IPS-NIHi11 (cell line): Measurements from ENCODE around the gene WEE2.
"Not testable (repeated sequence)": the region's sequence is repeated elsewhere in the genome, so short reads cannot be mapped to it uniquely, and the experiment has no call there.

ENCODE experiments used
- DNase-seq: peaks from one replicate; pipeline ENCODE4 v3.0.0; 2012; ENCODE audit warnings: mixed read lengths, low spot score

WEE2 gene

DNA sequence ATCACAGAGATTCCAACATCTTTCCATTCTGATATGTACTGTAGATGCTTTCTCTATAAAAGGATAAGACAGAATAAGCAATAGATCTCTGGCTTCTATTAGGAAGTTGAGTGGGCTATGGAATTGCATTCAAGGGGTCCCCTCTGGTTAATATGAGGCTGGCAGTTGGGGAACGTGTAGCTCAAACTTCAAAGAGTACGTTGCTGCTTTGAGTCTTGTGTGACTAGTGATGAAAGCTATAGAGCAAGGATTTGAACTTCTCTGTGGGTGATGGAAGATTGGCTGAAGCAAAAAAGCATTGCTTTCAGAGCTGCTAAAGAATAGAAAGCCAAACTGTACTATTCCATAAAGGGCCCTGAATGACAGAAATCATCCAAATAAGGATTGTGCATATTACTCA is 6.4 kb downstream of the WEE2 start:
- no peak for DNase-seq

DNA sequence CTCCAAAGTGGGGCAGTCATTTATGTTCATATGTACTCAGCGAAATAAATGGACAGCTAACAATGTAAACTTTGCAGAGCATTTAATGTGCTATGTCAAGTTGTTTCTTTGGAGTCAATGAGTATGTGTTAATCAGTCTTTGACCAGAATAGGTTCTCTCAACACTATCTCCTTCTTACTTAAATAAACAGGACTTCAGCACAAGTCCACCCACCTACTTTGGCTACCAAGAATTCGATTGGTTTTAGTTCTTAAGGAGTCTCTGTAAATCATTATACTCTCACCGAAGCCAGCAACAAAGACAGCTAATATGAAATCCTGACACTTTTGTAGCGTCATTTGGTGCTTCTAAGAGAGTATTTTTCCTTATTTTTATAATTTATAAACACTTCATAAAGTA is 6.9 kb downstream of the WEE2 start:
- no peak for DNase-seq

DNA sequence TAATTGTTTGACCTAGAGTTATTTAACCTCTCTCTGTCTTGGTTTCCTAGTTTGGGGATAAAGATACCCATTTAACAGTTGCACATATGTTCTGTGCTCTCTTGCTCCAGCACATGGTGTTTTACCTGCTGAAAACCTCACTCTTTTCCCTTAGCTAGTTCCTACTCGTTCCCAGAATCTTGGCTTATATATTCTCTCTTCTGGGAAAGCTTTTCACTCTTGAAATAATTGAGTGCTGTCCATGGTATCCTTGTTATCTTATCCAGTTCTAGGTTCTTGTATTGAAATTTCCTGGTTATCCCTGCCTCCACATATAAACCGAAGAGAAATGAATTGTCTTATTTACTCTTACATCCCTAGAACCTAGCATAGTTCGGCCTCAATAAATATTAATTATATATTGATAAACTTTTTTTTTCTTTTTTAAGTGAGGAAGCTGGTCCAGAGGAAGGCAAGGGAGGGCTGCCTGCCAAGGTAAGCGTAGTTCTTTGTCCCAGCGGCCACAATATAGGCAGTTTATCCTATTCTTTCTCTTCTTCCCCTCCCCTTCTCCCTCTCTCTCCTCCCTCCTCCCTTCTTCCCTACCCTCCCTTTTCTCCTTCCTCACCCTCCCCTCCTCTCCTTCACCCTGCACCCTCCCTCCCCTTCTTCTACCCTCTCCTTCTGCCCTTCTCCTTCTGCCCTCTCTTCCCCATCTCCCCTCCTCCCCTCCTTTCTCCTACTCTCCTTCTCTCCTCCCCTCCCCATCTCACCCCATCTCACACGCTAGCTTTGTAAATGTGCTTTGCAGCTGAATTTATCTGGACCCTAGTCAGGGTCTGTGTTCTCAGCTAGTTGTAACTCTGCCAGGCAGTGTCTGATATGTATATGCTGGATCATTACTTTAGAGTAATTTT is 7.9 kb downstream of the WEE2 start:
- no peak for DNase-seq

DNA sequence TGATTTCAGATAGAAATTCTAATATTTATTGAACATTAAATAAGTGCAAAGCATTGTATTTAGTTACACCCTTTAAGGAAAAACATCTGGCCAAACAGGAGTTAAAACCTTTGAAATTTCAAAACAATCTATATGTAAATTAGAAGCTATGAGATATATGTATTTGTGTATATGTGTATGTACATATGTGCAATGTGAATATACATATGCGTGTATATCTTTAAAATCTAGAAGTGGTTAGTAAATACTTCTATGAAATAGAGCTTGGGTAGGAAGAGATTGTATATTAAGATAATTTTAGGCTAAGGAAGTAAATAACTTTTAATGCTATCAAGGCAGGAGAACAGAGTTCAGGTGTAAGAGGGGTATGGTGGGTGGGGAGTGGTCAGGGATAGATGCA is 9.3 kb downstream of the WEE2 start:
- DNase-seq: no peak

DNA sequence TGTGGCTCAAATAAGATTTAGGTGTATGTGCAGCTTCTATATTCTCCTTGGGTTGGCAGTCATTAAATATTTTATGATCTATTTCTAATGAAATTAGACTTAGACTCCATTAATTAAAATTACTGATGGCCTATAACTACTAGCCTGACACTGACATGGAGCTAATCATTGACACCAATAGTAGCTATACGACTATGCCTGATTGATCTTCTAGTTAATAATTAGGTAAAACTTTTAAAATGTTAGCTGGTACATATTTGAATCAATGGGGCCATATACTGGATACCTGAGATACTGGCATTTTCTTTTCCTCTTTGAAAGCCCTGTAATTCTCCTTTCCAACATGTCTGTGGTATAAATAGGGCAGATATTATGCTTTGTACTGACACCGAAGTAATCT is 14.4 kb downstream of the WEE2 start:
- DNase-seq: no peak

DNA sequence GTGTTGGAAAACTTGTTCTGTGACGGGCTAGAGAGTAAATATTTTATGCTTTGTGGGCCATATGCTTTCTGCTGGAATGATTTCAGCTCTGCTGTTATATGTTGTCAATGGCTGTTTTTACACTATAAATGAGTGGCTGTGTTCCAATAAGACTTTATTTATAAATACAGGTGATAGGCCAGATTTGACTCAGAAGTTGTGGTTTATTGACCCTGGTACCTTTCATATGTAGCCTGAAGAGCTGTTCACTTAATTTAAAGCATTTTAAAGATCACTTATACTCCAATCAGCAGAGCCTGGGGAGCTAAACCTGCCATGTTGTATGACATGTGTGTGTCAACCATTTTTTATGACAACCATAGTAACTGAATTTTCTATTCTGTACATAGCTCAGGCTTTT is 20.9 kb downstream of the WEE2 start:
- no peak for DNase-seq

DNA sequence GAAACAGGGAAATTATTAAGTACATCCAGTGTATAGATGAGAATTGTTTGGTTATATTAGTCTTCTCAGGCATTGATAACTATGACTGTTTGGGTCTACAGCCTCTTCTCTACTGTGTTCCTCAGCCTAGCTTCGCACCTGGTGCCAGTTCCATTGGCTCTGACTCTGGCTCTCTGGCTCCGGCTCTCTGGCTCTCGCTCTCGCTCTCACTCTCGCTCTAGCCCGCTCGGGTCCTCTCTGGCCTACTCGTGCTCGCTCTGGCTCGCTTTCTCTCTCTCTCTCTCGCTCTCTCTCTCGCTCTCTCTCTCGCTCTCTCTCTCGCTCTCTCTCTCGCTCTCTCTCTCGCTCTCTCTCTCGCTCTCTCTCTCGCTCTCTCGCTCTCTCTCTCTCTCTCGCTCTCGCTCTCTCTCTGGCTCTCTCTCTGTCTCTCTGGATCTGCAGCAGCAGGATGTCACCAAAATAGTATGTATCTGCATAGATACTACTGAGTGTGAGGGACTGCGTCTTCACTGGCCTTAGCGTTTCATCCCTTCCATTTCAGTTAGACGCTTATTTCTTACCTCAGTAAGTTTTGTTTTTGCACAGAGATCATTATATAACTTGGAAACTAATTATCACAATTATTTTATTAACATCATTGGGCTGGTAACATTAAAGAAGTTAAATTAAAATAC is 23.5 kb downstream of the WEE2 start:
- no peak for DNase-seq

DNA sequence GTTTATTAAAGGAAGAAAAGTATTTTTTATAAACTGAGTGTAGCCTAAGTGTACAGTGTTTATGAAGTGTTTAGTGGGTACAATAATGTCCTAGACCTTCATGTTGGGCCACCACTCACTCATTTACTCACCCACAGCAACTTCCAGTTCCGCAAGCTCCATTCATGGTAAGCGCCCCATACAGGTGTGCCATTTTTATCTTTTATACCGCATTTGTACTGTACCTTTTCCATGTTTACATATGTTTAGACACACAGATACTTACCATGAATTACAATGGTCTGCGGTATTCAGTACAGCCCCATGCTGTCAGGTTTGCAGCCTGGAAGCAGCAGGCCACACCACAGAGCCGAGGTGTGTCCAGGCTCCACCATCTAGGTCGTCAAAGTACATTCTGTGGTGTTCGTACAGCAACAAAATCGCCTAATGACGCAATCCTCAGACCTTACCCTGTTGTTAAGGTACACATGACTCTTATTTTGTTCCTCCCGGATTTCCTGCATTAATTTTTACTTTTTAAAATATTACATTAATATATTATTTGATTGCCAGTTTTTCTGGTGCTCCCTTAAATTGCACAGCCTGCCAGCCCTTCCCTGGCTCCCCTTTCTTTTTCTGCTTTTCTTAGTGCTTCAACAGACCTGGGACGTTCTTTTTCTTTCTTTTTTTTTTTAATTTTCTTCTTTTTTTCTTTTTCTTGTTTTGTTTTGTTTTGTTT is 29.1 kb downstream of the WEE2 start:
- DNase-seq: no peak

DNA sequence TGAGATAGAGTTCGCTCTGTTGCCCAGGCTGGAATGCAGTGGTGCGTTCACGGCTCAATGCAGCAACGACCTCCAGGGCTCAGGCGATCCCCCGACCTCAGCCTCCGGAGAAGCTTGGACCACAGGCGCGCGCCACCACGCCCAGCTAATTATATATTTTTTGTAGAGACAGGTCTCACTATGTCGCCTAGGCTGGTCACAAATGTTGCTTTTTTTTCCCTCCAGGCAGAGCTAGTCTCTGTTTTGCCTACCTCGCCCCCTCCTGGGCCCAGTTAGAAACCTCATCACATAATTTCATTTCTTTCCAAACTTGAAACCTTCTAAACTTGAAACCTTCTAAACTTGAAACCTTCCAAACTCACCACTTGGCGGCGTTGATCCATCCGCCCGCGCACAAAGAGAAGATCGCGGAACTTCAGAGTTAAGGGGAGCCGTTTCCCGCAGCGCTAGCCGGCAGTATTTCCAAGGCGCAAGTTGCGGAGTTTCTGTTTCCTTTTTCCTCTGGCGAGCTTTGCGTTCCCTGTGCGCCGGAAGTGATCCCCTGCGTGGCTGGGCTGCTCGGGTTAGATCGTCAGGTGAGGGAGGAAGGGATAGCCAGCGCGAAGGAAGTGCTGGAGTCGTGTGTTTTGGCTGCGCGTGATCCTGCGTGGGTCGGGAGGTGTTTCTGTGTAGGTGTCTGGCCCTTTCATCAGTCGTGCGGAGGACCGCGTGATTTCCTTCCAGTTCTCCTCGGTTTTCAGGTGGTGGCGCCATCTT is 29.9 kb downstream of the WEE2 start, which contains the start of gene SSBP1:
SSBP1 (plus strand) TSS at position 523 of the 756 bp plus-strand sequence. CDS start 809 bp downstream, outside the sequence.
- DNase-seq: peak; percentile 91

DNA sequence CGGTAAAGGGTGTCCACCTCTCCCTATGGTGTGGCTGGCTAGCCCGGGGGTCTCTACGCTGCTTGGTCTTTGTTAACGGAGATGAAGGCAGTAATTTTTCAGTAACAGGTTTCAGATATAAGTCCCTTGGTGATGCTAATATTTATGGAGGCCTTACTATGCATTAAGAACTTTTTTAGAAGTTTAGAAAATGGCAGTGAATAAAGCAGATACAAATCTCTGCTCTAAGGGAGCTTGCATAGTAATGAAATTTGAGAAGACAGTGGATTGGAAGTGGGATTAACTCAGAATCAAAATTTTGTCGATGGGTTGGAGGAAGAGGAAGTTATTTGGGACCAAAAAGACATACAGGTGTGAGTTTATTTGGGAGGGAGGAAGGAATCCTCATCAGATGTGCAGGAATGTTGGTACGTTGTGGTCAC is 30.4 kb downstream of the WEE2 start:
- DNase-seq: no peak

DNA sequence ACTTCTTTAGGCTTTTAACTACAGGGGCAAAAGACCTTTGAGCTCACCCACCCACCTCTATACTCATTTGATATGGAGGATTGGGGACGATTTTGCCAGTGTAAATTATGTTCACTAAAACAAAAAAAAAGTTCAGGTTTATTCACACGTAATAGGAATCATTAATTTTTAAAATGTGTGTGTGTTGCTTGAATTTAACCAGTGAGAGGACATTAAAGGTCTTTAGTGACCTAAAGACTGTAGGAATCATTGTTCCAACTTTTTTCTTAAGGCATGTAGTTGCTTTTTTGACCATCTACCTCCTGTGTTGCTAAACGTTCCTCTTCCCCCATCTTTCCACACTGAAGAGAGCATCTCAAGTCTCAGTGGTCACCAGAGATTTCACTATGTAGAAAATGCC is 31.1 kb downstream of the WEE2 start:
- DNase-seq: no peak

DNA sequence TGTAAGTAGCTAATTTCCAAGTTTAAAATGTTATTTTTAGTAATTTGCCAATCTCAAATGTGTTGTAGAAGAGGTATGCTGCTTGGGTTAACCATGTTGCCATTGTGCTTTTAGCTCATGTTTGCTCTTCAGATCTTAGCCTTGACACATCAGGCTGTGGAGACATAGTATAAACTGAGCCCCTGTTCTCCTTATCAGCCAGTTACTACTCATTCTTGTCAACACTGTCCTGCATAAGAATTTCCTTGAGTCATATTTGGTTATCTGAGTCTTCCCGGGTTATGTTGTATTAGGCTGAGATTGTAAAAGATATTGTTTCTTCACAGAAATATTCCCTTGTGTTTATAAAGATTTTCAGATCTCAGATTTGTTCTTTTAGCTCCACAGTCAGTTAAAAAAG is 34.1 kb downstream of the WEE2 start:
- no peak for DNase-seq

DNA sequence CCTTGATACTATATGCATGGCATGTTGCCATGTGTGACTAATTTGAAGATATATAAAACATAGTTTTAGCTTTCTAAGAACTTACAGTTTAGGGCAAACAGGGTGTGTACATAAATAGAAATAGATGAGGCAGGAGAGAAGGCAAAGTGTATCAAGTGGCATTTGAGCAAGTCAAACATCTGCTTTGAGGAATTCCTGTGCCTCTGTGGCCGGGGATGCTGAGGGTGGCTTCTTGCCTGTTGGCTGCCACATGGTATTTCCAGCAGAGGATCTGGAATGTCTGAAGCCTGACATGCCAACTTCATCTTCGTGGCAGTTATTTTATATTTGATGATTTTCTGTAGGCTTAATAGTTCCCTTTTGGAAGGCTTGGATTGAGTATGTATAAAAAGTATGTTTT is 36.0 kb downstream of the WEE2 start:
- no peak for DNase-seq

DNA sequence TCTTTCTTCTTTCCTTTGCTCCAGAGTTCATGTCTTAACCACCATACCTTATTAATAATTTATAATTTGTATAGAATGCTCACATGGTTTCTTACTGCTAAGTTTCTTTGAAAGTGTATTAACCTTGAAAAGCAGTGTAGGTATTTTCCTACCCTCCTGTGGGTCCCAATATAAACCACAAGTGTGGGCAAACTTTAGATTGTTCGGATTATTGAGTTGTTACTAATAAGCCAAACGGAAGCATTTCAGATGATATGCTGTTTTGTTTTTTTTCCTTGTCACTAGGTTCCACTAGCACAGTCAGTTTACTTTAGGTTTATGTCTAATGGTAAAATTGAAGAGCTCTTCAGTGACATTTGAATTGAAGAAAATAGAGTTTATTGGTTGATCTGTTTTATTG is 40.2 kb downstream of the WEE2 start:
- no peak for DNase-seq

DNA sequence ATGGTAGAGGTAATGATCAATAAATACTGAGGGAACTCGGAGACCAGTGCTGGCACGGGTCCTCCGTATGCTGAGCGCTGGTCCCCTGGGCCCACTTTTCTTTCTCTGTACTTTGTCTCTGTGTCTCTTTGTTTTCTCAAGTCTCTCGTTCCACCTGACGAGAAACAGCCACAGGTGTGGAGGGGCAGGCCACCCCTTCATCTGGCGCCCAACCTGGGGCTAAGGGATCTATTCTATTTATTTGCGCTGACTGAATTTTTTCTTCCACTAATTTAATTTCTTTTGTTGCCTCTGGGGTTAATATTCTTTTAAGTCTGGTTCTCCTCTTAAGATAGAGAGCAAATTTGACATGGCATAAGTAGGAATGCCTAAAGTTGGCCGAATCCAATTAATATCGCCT is 43.8 kb downstream of the WEE2 start:
- DNase-seq: not testable (repeated sequence)

DNA sequence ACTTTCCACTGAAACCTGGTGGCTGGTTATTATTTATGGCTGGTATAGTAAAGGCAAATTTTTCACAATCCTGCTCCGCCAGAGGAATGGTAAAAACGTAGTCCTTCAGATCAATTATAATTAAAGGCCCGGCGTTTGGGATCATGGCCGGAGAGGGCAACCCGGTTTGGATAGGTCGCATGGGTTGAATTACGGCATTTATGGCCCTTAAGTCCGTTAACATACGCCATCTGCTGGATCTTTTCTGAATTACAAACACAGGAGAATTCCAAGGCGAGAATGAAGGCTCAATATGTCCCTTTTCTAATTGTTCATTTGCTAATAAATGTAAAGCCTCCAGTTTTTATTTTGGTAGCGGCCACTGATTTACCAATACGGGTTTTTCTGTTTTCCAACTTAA is 44.5 kb downstream of the WEE2 start:
- peak; percentile 22 for DNase-seq

DNA sequence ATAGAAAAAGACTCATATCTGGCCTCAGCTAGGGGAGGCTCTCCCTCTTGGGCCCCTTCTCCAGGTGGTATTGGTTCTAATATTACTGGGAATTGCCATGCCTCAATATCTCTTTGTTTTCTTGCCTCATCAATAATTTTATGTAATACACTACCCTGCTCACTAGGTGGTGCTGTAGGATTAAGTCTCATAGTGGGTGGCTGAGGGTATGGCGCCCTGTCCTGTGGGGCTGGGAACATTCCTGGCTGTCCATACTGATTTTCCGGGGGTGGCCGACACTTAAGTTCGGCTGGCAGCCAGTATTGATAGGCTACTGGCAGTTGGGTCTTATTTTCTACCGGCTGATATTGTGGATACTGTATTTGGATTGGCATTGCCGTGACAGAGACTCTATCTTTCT is 46.8 kb downstream of the WEE2 start:
- DNase-seq: peak; percentile 54

DNA sequence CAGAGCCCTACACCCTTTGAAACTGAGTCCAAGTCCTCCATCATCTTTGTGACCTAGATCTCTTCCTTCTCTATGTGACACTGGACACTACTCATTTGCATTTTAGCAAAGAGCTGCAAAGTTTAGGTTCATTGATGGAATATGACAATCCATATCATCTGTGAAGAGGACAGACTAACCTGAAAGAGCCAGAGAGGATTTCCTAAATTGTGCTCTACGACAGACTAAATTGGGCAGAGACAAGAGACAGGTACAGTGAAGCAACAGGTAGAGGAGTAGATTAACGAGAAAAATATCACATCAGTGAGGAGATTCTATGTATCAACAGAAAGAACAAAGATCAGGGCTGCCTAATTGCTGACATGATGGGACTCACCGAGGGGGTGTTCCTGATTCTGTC is 55.6 kb downstream of the WEE2 start, which contains the start of gene TAS2R3:
TAS2R3 (plus strand) TSS at position 301 of the 400 bp plus-strand sequence; CDS start at position 363, 62 bp downstream.
- no peak for DNase-seq

DNA sequence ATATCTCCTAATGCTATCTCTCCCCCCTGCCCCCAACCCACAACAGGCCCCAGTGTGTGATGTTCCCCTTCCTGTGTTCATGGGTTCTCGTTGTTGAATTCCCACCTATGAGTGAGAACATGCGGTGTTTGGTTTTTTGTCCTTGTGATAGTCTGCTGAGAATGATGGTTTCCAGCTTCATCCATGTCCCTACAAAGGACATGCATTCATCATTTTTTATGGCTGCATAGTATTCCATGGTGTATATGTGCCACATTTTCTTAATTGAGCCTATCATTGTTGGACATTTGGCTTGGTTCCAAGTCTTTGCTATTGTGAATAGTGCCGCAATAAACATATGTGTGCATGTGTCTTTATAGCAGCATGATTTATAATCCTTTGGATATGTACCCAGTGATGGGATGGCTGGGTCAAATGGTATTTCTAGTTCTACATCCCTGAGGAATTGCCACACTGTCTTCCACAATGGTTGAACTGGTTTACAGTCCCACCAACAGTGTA is 62.0 kb downstream of the WEE2 start:
- DNase-seq: not testable (repeated sequence)

DNA sequence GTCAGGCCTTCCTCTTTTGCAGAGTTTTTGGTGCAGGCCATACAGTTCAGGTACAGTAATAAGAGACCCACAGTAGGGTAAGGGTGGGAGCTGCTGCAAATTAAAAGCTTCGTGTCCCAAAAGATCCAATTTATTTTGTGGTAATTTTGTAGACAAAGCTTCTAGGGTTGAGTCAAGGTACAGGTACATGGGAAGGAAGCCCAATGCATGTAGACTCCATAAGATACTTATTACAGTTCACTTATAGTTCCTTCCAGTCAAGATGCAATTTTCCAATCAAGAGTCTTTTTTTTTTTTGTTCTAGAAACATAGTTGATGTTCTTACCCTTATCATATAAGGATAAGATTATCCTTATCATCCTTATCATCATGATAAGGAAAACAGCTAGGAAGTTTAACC is 68.2 kb downstream of the WEE2 start, which contains the start of gene TAS2R4:
TAS2R4 (plus strand) TSS at position 301 of the 400 bp plus-strand sequence. CDS start 1,815 bp downstream, outside the sequence.
- no peak for DNase-seq
